ENCODE measurements around the gene CNPPD1. TPM values are rescaled to one million over a fixed set of nuclear protein-coding genes. Genes with fewer than 3 reads are reported as not detected.

Gene CNPPD1
- total and polyA plus RNA-seq, 2 of the 8 experiments (the other 6 are each of a cell fraction or from before 2014, with no cell fraction given) = 32.9 to 35.9 TPM

GRCh38 chr2:219160186-219161017 lies 16.3 kb downstream of the CNPPD1 start, which contains the start of gene NHEJ1 (continued):
- TF ChIP-seq SRF (IDR thresholded peaks at IDR 0.05; ENCODE audit: low read depth, low read length) (no peak), RNF2 (IDR thresholded peaks at IDR 0.05; ENCODE audit: borderline replicate concordance, low read depth, low read length, missing control alignments, poor library complexity, severe bottlenecking) (no peak), EZH2 (IDR thresholded peaks at IDR 0.05; ENCODE audit: low read depth, low read length, severe bottlenecking) (no peak), SAP30 (IDR thresholded peaks at IDR 0.05; ENCODE audit: insufficient read depth, insufficient replicate concordance, low read length) (no peak), KDM1A (IDR thresholded peaks at IDR 0.05; ENCODE audit: borderline replicate concordance, low read length) (no peak), ZNF274 (IDR thresholded peaks at IDR 0.05; ENCODE audit: borderline replicate concordance, extremely low read depth, low read length) (no peak), TCF12 (IDR thresholded peaks at IDR 0.05; ENCODE audit: low read depth, low read length) (no peak), KDM4A (IDR thresholded peaks at IDR 0.05; ENCODE audit: low read depth, low read length, severe bottlenecking) (peak; percentile 94), TAF1 (IDR thresholded peaks at IDR 0.05; ENCODE audit: low read depth, low read length) (peak; percentile 59), BCL11A (IDR thresholded peaks at IDR 0.05; ENCODE audit: low read depth in 2 of 2, low read length in 2 of 2) (no peak), HDAC6 (IDR thresholded peaks at IDR 0.05; ENCODE audit: low read depth, low read length) (no peak), USF2 (IDR thresholded peaks at IDR 0.05; ENCODE audit: low read length) (no peak), CEBPB (IDR thresholded peaks at IDR 0.05; ENCODE audit: low read depth, low read length) (no peak)

Data from H1 (cell line).